SH-SY5Y (cell line): ENCODE measurements around the gene ADAMTS17.

Experiments used
- GATA2 ChIP-seq: IDR thresholded peaks from 2 replicates; pipeline ENCODE4 v1.6.1; 2011; ENCODE audit warnings: mild to moderate bottlenecking, low read depth, low read length
- GATA3 ChIP-seq: IDR thresholded peaks from 2 replicates; pipeline ENCODE4 v1.6.1; 2011; ENCODE audit warnings: low read depth, mild to moderate bottlenecking, low read length, moderate library complexity

DNA sequence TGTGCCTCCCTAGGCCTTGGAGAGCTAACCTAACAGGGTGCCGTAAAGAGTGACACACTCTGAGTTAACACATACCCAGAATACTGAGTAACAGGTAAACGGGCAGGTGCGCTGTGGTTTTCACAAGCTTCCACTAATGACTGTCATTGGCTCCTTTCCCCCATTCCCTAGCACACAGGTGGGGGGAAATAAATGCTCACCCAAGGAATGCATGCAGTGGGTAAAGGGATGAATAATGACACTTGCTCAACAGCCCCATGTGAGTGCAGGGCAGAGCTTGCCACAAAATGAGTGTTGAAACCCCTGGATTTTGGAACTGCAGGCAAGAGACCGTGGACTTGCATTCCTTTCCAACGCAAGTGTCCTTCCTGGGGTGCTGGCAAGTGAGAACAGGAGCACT is 57.6 kb downstream of the ADAMTS17 start:
- TF ChIP-seq GATA2 (no peak), GATA3 (no peak)
